PFSK-1 (cell line): ENCODE measurements around the gene LMOD2.

Experiments used
- FOXP2 ChIP-seq: optimal IDR thresholded peaks from 2 replicates; pipeline ENCODE3; 2011; ENCODE audit warnings: borderline replicate concordance, control low read depth, inconsistent platforms; ENCODE audit not compliant: insufficient read depth; ENCODE audit errors: extremely low read length, extremely low read depth
- POLR2AphosphoS5 ChIP-seq: IDR thresholded peaks from 2 replicates; pipeline ENCODE4 v1.6.1; 2012; ENCODE audit warnings: low read depth, mild to moderate bottlenecking, control low read depth, low read length, moderate library complexity
- REST ChIP-seq, 2 experiments: IDR thresholded peaks; 2 replicates each; pipeline versions ENCODE4 v1.6.1 to v1.8.0; 2011 to 2012; ENCODE audit warnings: low read depth in 2 of 2, low read length in 2 of 2, control low read depth in 1 of 2, inconsistent platforms in 1 of 2, mild to moderate bottlenecking in 1 of 2, moderate library complexity in 1 of 2; ENCODE audit not compliant: insufficient read depth in 1 of 2
- SIN3A ChIP-seq: IDR thresholded peaks from 2 replicates; pipeline ENCODE4 v1.6.1; 2012; ENCODE audit warnings: mild to moderate bottlenecking, low read length, moderate library complexity, borderline replicate concordance; ENCODE audit not compliant: insufficient read depth
- TAF1 ChIP-seq: IDR thresholded peaks from 2 replicates; pipeline ENCODE4 v1.6.1; 2012; ENCODE audit warnings: low read length, control low read depth, borderline replicate concordance; ENCODE audit not compliant: insufficient read depth

LMOD2 gene

DNA sequence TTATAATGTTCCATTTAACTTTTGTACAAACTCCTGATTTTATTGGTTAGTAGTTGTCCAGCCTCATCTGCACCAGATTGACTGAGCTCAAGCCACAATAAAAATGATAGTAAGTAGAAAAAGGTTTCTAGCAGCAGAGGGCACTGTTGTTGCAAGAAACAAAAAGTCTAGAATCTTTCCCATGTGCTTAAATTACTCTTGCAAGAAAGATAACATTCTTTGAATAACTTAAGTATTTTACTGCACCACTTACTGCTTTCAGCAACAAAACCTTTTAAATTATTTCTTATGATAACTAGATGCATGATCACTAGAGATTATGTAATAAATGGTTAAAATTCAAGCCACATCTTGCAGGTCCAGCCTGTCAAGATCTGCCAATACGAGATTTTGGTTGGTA is 27.0 kb downstream of the LMOD2 start:
- no peak for TF ChIP-seq SIN3A
- TF ChIP-seq POLR2AphosphoS5 = no peak
- no peak for TF ChIP-seq FOXP2
- TF ChIP-seq REST (IDR thresholded peaks at IDR 0.05; ENCODE audit: insufficient read depth in 1 of 2, low read depth in 2 of 2, low read length in 2 of 2) = no peak
- no peak for TF ChIP-seq TAF1

GRCh38 chr7:123687161-123687560 is 31.5 kb downstream of the LMOD2 start:
- no peak for TF ChIP-seq POLR2AphosphoS5
- no peak for TF ChIP-seq SIN3A
- TF ChIP-seq REST (IDR thresholded peaks at IDR 0.05; ENCODE audit: insufficient read depth in 1 of 2, low read depth in 2 of 2, low read length in 2 of 2) = no peak
- TF ChIP-seq FOXP2 = no peak
- TF ChIP-seq TAF1 = no peak

GRCh38 chr7:123687727-123688126 is 32.1 kb downstream of the LMOD2 start:
- TF ChIP-seq SIN3A = no peak
- no peak for TF ChIP-seq REST (IDR thresholded peaks at IDR 0.05; ENCODE audit: insufficient read depth in 1 of 2, low read depth in 2 of 2, low read length in 2 of 2)
- no peak for TF ChIP-seq POLR2AphosphoS5
- no peak for TF ChIP-seq FOXP2
- TF ChIP-seq TAF1 = no peak

DNA sequence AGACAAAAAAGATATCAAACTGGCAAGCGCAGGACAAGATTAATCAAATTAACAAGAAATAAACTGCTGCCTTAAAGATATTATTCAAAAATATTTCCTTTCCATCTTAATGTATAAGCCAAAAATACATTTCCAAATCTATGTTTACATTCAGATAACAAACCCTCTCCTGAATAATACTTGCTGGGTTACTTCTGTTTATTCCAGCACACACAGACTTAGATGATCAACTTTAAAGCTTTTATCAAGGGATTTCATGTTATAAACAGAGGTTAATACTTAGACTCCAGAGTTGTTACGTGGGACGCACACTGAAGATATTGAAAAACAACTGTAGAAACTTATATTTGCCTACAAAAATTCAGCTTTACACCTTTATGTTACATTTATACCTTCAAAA is 33.6 kb downstream of the LMOD2 start:
- no peak for TF ChIP-seq SIN3A
- no peak for TF ChIP-seq REST (IDR thresholded peaks at IDR 0.05; ENCODE audit: insufficient read depth in 1 of 2, low read depth in 2 of 2, low read length in 2 of 2)
- no peak for TF ChIP-seq FOXP2
- no peak for TF ChIP-seq TAF1
- no peak for TF ChIP-seq POLR2AphosphoS5

GRCh38 chr7:123690550-123690949 is 34.9 kb downstream of the LMOD2 start:
- TF ChIP-seq TAF1 = no peak
- TF ChIP-seq SIN3A = no peak
- no peak for TF ChIP-seq REST (IDR thresholded peaks at IDR 0.05; ENCODE audit: insufficient read depth in 1 of 2, low read depth in 2 of 2, low read length in 2 of 2)
- TF ChIP-seq POLR2AphosphoS5 = no peak
- TF ChIP-seq FOXP2 = no peak
